ENCODE data around the gene CNOT1.
A peak's percentile ranks its signal among the peaks of the same experiment; 100 is the strongest.

Gene CNOT1

GRCh38 chr16:58471209-58471975 is 158.2 kb downstream of the CNOT1 start:
- Histone ChIP-seq H3K27ac (ENCODE audit: extremely low read depth, low read depth, low read length) (no peak overlapping the region), H3K36me3 (ENCODE audit: control insufficient read depth in 2 of 2, insufficient read depth in 1 of 2, low read length in 2 of 2) (no peaks in the 10 kb centered on the region), H3K4me3 (ENCODE audit: low read depth, low read length) (no peak overlapping the region), H3K9me3 (ENCODE audit: control insufficient read depth, insufficient read depth, low read depth, low read length) (no peaks in the 10 kb centered on the region), H3K4me1 (ENCODE audit: control insufficient read depth, insufficient read depth, low read length) (no peaks in the 10 kb centered on the region)
- TF ChIP-seq SP3 (tag by site-specific recombination; IDR thresholded peaks at IDR 0.05) (no peak), ZBTB17 (tag by site-specific recombination; IDR thresholded peaks at IDR 0.05) (0 out of 2 replicates have a peak, but pooled peaks have one; percentile 20), SCRT1 (tag by site-specific recombination; IDR thresholded peaks at IDR 0.05; ENCODE audit: borderline replicate concordance) (peak; percentile 85; the same call in 1 of the 2 replicates), EGR2 (tag by site-specific recombination; IDR thresholded peaks at IDR 0.05; ENCODE audit: low read depth) (no peak), ZFP3 (tag by site-specific recombination; IDR thresholded peaks at IDR 0.05; ENCODE audit: low read depth) (no peak), ZIC2 (tag by site-specific recombination; IDR thresholded peaks at IDR 0.05) (peak; percentile 90), ZNF169 (tag by site-specific recombination; IDR thresholded peaks at IDR 0.05) (no peak), SETDB1 (IDR thresholded peaks at IDR 0.05; ENCODE audit: insufficient read length, low read length) (no peak), ZNF600 (tag by site-specific recombination; IDR thresholded peaks at IDR 0.05) (peak; percentile 71), PRDM2 (tag by site-specific recombination; IDR thresholded peaks at IDR 0.05; ENCODE audit: borderline replicate concordance) (no peak), SCRT2 (tag by site-specific recombination; IDR thresholded peaks at IDR 0.05) (peak; percentile 89), TRIM28 (IDR thresholded peaks at IDR 0.05; ENCODE audit: borderline replicate concordance, low read length) (peak; percentile 40; the same call in 1 of the 2 replicates)
- TF ChIP-seq, protein P1, sequence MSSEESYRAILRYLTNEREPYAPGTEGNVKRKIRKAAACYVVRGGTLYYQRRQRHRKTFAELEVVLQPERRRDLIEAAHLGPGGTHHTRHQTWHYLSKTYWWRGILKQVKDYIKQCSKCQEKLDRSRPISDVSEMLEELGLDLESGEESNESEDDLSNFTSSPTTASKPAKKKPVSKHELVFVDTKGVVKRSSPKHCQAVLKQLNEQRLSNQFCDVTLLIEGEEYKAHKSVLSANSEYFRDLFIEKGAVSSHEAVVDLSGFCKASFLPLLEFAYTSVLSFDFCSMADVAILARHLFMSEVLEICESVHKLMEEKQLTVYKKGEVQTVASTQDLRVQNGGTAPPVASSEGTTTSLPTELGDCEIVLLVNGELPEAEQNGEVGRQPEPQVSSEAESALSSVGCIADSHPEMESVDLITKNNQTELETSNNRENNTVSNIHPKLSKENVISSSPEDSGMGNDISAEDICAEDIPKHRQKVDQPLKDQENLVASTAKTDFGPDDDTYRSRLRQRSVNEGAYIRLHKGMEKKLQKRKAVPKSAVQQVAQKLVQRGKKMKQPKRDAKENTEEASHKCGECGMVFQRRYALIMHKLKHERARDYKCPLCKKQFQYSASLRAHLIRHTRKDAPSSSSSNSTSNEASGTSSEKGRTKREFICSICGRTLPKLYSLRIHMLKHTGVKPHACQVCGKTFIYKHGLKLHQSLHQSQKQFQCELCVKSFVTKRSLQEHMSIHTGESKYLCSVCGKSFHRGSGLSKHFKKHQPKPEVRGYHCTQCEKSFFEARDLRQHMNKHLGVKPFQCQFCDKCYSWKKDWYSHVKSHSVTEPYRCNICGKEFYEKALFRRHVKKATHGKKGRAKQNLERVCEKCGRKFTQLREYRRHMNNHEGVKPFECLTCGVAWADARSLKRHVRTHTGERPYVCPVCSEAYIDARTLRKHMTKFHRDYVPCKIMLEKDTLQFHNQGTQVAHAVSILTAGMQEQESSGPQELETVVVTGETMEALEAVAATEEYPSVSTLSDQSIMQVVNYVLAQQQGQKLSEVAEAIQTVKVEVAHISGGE (tag by site-specific recombination; conservative IDR thresholded peaks at IDR 0.05; ENCODE audit: low read depth): no peak
- ChIA-PET CTCF (interaction anchor here (0.5 to 2.3 kb wide), 8 partner anchors 7 to 521 kb away, joined by 3 to 9 read pairs (median 4); no protein-coding TSS in a partner anchor), POLR2A (interaction anchor here (0.6 kb wide), 1 partner anchor 1809 kb away, joined by 3 read pairs; no protein-coding TSS in a partner anchor)
